ENCODE measurements around the gene AFG3L2. TPM values are rescaled to one million over a fixed set of nuclear protein-coding genes. Genes with fewer than 3 reads are reported as not detected.
A peak's percentile ranks its signal among the peaks of the same experiment; 100 is the strongest.

AFG3L2 gene
- total and polyA plus RNA-seq, 2 of the 13 experiments (the other 11 are each of a cell fraction or from before 2014, with no cell fraction given): 28.6 to 86.9 TPM

DNA sequence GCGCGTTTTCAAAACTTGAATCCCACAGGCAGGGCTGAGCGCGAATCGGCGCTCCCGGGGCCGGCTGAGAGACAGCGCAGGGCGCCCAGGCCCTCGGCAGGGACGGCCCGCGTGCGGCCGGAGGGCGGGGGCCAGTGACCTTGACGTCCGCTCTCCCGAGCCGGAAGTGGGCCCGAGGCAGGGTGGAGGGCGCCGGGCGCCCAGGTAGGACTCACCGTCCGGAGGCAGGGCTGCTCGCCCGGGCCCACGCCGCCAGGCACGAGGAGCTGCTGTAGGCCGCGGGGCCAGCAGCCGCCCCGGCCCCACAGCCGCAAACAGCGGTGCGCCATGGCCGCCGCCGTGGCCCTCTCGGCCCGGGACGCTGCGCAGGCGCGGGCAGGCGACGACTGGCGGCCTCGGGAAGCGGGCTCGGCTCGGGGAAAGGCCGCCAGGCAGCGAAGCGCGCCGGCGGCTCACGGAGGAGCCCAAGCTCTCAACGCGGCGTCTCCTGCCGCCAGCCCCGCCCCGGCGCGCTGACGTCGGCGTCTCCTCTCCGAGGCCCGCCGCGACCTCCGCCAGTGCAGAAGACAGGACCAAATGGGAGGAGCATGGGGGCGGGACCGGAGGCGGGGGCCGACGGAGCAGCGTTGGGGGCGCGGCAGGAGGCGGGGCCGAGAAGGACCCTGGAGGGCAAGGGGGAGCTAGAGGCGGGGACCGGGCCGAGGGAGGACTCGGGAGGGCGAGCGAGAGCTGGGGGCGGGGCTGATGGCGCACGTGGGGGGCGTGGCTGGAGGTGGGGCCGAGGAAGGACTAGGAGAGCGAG lies at the start of gene AFG3L2 (continued):
- TF ChIP-seq, protein P1, sequence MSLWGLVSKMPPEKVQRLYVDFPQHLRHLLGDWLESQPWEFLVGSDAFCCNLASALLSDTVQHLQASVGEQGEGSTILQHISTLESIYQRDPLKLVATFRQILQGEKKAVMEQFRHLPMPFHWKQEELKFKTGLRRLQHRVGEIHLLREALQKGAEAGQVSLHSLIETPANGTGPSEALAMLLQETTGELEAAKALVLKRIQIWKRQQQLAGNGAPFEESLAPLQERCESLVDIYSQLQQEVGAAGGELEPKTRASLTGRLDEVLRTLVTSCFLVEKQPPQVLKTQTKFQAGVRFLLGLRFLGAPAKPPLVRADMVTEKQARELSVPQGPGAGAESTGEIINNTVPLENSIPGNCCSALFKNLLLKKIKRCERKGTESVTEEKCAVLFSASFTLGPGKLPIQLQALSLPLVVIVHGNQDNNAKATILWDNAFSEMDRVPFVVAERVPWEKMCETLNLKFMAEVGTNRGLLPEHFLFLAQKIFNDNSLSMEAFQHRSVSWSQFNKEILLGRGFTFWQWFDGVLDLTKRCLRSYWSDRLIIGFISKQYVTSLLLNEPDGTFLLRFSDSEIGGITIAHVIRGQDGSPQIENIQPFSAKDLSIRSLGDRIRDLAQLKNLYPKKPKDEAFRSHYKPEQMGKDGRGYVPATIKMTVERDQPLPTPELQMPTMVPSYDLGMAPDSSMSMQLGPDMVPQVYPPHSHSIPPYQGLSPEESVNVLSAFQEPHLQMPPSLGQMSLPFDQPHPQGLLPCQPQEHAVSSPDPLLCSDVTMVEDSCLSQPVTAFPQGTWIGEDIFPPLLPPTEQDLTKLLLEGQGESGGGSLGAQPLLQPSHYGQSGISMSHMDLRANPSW (CRISPR knock-in tag; IDR thresholded peaks at IDR 0.05; ENCODE audit: borderline replicate concordance): 0 out of 2 replicates have a peak, but pooled peaks have one; percentile 37
- TF ChIP-seq ZNF317 (CRISPR knock-in tag; IDR thresholded peaks at IDR 0.05) (no peak), NBN (conservative IDR thresholded peaks at IDR 0.05) (no peak), YY1 (IDR thresholded peaks at IDR 0.05; ENCODE audit: insufficient read depth, insufficient replicate concordance, low read depth, low read length) (peak; percentile 87), TEAD3 (CRISPR knock-in tag; optimal IDR thresholded peaks at IDR 0.05; ENCODE audit: borderline replicate concordance) (no peak), ZNF326 (CRISPR knock-in tag; IDR thresholded peaks at IDR 0.05; ENCODE audit: borderline replicate concordance) (no peak), ZNF337 (CRISPR knock-in tag; IDR thresholded peaks at IDR 0.05; ENCODE audit: borderline replicate concordance, low read depth) (no peak), ZNF124 (CRISPR knock-in tag; IDR thresholded peaks at IDR 0.05) (no peak), ZNF121 (CRISPR knock-in tag; IDR thresholded peaks at IDR 0.05) (peak; percentile 71; the same call in 1 of the 2 replicates), TCF7 (IDR thresholded peaks at IDR 0.05; ENCODE audit: low read depth) (no peak), TARDBP (CRISPR knock-in tag; IDR thresholded peaks at IDR 0.05) (peak; percentile 76), SMAD9 (CRISPR knock-in tag; IDR thresholded peaks at IDR 0.05) (no peak), SAP130 (CRISPR knock-in tag; IDR thresholded peaks at IDR 0.05; ENCODE audit: low read depth) (peak; percentile 63), GTF3A (CRISPR knock-in tag; conservative IDR thresholded peaks at IDR 0.05) (no peak), CREB1 (IDR thresholded peaks at IDR 0.05) (peak; percentile 80), CREB1 (CRISPR knock-in tag; IDR thresholded peaks at IDR 0.05) (no peak; the same call in 1 of the 2 replicates), ZNF441 (CRISPR knock-in tag; IDR thresholded peaks at IDR 0.05; ENCODE audit: borderline replicate concordance) (peak; percentile 66; the same call in 1 of the 2 replicates), CHD4 (IDR thresholded peaks at IDR 0.05; ENCODE audit: borderline replicate concordance, low read length) (no peak), RCOR2 (CRISPR knock-in tag; IDR thresholded peaks at IDR 0.05) (no peak), ZNF777 (CRISPR knock-in tag; IDR thresholded peaks at IDR 0.05) (no peak; the same call in none of the 2 replicates), ZNF7 (CRISPR knock-in tag; IDR thresholded peaks at IDR 0.05) (no peak)
- TF ChIP-seq, protein P2, sequence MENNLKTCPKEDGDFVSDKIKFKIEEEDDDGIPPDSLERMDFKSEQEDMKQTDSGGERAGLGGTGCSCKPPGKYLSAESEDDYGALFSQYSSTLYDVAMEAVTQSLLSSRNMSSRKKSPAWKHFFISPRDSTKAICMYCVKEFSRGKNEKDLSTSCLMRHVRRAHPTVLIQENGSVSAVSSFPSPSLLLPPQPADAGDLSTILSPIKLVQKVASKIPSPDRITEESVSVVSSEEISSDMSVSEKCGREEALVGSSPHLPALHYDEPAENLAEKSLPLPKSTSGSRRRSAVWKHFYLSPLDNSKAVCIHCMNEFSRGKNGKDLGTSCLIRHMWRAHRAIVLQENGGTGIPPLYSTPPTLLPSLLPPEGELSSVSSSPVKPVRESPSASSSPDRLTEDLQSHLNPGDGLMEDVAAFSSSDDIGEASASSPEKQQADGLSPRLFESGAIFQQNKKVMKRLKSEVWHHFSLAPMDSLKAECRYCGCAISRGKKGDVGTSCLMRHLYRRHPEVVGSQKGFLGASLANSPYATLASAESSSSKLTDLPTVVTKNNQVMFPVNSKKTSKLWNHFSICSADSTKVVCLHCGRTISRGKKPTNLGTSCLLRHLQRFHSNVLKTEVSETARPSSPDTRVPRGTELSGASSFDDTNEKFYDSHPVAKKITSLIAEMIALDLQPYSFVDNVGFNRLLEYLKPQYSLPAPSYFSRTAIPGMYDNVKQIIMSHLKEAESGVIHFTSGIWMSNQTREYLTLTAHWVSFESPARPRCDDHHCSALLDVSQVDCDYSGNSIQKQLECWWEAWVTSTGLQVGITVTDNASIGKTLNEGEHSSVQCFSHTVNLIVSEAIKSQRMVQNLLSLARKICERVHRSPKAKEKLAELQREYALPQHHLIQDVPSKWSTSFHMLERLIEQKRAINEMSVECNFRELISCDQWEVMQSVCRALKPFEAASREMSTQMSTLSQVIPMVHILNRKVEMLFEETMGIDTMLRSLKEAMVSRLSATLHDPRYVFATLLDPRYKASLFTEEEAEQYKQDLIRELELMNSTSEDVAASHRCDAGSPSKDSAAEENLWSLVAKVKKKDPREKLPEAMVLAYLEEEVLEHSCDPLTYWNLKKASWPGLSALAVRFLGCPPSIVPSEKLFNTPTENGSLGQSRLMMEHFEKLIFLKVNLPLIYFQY (CRISPR knock-in tag; IDR thresholded peaks at IDR 0.05; ENCODE audit: borderline replicate concordance): 0 out of 2 replicates have a peak, but pooled peaks have one; percentile 36
- TF ChIP-seq, protein P3, sequence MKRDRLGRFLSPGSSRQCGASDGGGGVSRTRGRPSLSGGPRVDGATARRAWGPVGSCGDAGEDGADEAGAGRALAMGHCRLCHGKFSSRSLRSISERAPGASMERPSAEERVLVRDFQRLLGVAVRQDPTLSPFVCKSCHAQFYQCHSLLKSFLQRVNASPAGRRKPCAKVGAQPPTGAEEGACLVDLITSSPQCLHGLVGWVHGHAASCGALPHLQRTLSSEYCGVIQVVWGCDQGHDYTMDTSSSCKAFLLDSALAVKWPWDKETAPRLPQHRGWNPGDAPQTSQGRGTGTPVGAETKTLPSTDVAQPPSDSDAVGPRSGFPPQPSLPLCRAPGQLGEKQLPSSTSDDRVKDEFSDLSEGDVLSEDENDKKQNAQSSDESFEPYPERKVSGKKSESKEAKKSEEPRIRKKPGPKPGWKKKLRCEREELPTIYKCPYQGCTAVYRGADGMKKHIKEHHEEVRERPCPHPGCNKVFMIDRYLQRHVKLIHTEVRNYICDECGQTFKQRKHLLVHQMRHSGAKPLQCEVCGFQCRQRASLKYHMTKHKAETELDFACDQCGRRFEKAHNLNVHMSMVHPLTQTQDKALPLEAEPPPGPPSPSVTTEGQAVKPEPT (CRISPR knock-in tag; IDR thresholded peaks at IDR 0.05; ENCODE audit: low read depth): peak; percentile 65; the same call in 1 of the 2 replicates

Data from HepG2 (cell line).